ENCODE measurements around the gene SLC1A4.
"Not testable (repeated sequence)": the region's sequence is repeated elsewhere in the genome, so short reads cannot be mapped to it uniquely, and the experiment has no call there.

Gene SLC1A4

DNA sequence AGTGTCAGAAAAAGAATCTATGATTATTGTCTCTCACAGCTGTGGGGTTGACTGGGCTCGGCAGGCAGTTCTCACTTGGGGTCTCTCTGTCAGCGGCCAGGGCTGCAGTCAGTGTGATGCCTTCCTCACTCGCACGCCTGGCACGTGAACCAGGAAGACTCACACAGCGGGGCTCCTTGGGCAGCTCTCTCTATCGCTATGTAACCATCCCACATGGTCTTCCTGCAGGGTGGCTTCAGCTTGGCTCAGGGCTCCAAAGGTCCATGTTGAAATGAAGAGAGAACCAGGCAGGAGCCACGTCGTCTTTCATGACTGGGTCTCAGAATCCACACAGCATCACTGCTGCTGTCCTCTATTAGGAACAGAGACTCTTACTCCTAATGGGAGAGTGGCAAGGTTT is 30.6 kb upstream of the SLC1A4 start:
- H3K4me2 ChIP-seq (ENCODE audit: low read depth, low read length, poor library complexity, severe bottlenecking), result no peak overlapping the region
- no peak for TF ChIP-seq EZH2phosphoT487 (conservative IDR thresholded peaks at IDR 0.05; ENCODE audit: low read length)
- TF ChIP-seq, protein P1, sequence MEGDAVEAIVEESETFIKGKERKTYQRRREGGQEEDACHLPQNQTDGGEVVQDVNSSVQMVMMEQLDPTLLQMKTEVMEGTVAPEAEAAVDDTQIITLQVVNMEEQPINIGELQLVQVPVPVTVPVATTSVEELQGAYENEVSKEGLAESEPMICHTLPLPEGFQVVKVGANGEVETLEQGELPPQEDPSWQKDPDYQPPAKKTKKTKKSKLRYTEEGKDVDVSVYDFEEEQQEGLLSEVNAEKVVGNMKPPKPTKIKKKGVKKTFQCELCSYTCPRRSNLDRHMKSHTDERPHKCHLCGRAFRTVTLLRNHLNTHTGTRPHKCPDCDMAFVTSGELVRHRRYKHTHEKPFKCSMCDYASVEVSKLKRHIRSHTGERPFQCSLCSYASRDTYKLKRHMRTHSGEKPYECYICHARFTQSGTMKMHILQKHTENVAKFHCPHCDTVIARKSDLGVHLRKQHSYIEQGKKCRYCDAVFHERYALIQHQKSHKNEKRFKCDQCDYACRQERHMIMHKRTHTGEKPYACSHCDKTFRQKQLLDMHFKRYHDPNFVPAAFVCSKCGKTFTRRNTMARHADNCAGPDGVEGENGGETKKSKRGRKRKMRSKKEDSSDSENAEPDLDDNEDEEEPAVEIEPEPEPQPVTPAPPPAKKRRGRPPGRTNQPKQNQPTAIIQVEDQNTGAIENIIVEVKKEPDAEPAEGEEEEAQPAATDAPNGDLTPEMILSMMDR (IDR thresholded peaks at IDR 0.05; ENCODE audit: insufficient read depth, low read length, poor library complexity, severe bottlenecking), result no peak
- no peak overlapping the region for H3K9ac ChIP-seq (ENCODE audit: low read length)
- no peaks in the 10 kb centered on the region for H4K20me1 ChIP-seq (ENCODE audit: low read depth, low read length)
- no peaks in the 10 kb centered on the region for H3F3A ChIP-seq (ENCODE audit: insufficient read depth)
- no peaks in the 10 kb centered on the region for H3K79me2 ChIP-seq (ENCODE audit: insufficient read depth, low read length)
- no peaks in the 10 kb centered on the region for H3K27me3 ChIP-seq (ENCODE audit: low read length)
- peaks cover 3% of the 10 kb centered on the region; the same call in 1 of the 2 replicates for H3K9me3 ChIP-seq (ENCODE audit: insufficient read depth, low read length)
- no peak overlapping the region for H3K27ac ChIP-seq (ENCODE audit: low read depth, low read length)
- no peak overlapping the region for H2AFZ ChIP-seq (ENCODE audit: low read depth, low read length, severe bottlenecking)
- no peaks in the 10 kb centered on the region; the same call in 1 of the 2 replicates for H3K36me3 ChIP-seq (ENCODE audit: low read length)
- H3K4me3 ChIP-seq (ENCODE audit: insufficient read depth, low read length, poor library complexity, severe bottlenecking), result no peak overlapping the region
- no peaks in the 10 kb centered on the region for H3K9me2 ChIP-seq (replicated peaks; ENCODE audit: insufficient read depth, low read length)

DNA sequence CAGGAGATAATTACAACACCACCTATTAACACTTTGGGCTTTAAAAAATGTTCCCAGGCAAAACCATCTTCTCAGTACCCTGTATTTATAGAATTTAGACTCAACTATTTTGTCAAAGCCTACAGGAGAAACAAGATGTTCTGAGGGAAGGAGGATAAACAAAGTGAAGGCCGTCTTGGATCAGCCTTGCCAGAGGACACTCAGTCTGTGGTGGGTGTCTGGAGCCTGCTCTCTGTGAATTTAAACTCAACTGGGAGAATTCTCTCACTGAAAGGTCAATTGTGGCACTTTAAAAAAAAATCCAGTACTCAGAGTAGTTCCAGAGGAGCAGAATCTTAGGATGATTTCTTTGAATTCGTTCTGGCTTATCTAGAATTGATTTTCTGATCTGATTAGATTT is 28.4 kb upstream of the SLC1A4 start:
- Histone ChIP-seq H3K27me3 (ENCODE audit: low read length) (no peaks in the 10 kb centered on the region), H4K20me1 (ENCODE audit: low read depth, low read length) (no peaks in the 10 kb centered on the region), H3K4me2 (ENCODE audit: low read depth, low read length, poor library complexity, severe bottlenecking) (no peak overlapping the region), H3K36me3 (ENCODE audit: low read length) (no peaks in the 10 kb centered on the region; the same call in 1 of the 2 replicates), H3K9ac (ENCODE audit: low read length) (no peak overlapping the region), H2AFZ (ENCODE audit: low read depth, low read length, severe bottlenecking) (no peak overlapping the region), H3K4me3 (ENCODE audit: insufficient read depth, low read length, poor library complexity, severe bottlenecking) (no peak overlapping the region), H3K9me3 (ENCODE audit: insufficient read depth, low read length) (no peaks in the 10 kb centered on the region), H3K79me2 (ENCODE audit: insufficient read depth, low read length) (no peaks in the 10 kb centered on the region), H3K9me2 (replicated peaks; ENCODE audit: insufficient read depth, low read length) (no peaks in the 10 kb centered on the region), H3K27ac (ENCODE audit: low read depth, low read length) (no peak overlapping the region), H3F3A (ENCODE audit: insufficient read depth) (no peaks in the 10 kb centered on the region)
- TF ChIP-seq, protein P1 (IDR thresholded peaks at IDR 0.05; ENCODE audit: insufficient read depth, low read length, poor library complexity, severe bottlenecking), result no peak
- TF ChIP-seq EZH2phosphoT487 (conservative IDR thresholded peaks at IDR 0.05; ENCODE audit: low read length), result no peak

- not testable (repeated sequence) for H3K27me3 ChIP-seq (ENCODE audit: low read length); H2AFZ ChIP-seq (ENCODE audit: low read depth, low read length, severe bottlenecking); H3K79me2 ChIP-seq (ENCODE audit: insufficient read depth, low read length); H3K4me2 ChIP-seq (ENCODE audit: low read depth, low read length, poor library complexity, severe bottlenecking); H4K20me1 ChIP-seq (ENCODE audit: low read depth, low read length); H3K9ac ChIP-seq (ENCODE audit: low read length); H3K36me3 ChIP-seq (ENCODE audit: low read length); H3K4me3 ChIP-seq (ENCODE audit: insufficient read depth, low read length, poor library complexity, severe bottlenecking); H3K9me3 ChIP-seq (ENCODE audit: insufficient read depth, low read length); H3K27ac ChIP-seq (ENCODE audit: low read depth, low read length); H3K9me2 ChIP-seq (replicated peaks; ENCODE audit: insufficient read depth, low read length); H3F3A ChIP-seq (ENCODE audit: insufficient read depth)
Observed at GRCh38 chr2:64963138-64963537, 26.1 kb upstream of the SLC1A4 start.

- H3K79me2 ChIP-seq (ENCODE audit: insufficient read depth, low read length), result no peaks in the 10 kb centered on the region
- H2AFZ ChIP-seq (ENCODE audit: low read depth, low read length, severe bottlenecking), result no peak overlapping the region
- no peak overlapping the region for H3K4me3 ChIP-seq (ENCODE audit: insufficient read depth, low read length, poor library complexity, severe bottlenecking)
- H3K36me3 ChIP-seq (ENCODE audit: low read length), result no peaks in the 10 kb centered on the region
- H4K20me1 ChIP-seq (ENCODE audit: low read depth, low read length), result no peaks in the 10 kb centered on the region
- H3F3A ChIP-seq (ENCODE audit: insufficient read depth), result no peaks in the 10 kb centered on the region
- TF ChIP-seq, protein P1 (IDR thresholded peaks at IDR 0.05; ENCODE audit: insufficient read depth, low read length, poor library complexity, severe bottlenecking), result no peak
- no peak for TF ChIP-seq EZH2phosphoT487 (conservative IDR thresholded peaks at IDR 0.05; ENCODE audit: low read length)
- H3K27me3 ChIP-seq (ENCODE audit: low read length), result no peaks in the 10 kb centered on the region
- H3K27ac ChIP-seq (ENCODE audit: low read depth, low read length), result no peak overlapping the region
- H3K9me3 ChIP-seq (ENCODE audit: insufficient read depth, low read length), result no peaks in the 10 kb centered on the region
- H3K4me2 ChIP-seq (ENCODE audit: low read depth, low read length, poor library complexity, severe bottlenecking), result no peak overlapping the region
- H3K9me2 ChIP-seq (replicated peaks; ENCODE audit: insufficient read depth, low read length), result no peaks in the 10 kb centered on the region
- H3K9ac ChIP-seq (ENCODE audit: low read length), result no peak overlapping the region
Observed at GRCh38 chr2:64963719-64964118, 25.5 kb upstream of the SLC1A4 start.
